ENCODE measurements around the gene SLC35G1.
A peak's percentile ranks its signal among the peaks of the same experiment; 100 is the strongest.

SLC35G1 gene

GRCh38 chr10:93865794-93866425 lies 27.9 kb upstream of the SLC35G1 start:
- no peaks in the 10 kb centered on the region for H3K9me3 ChIP-seq (replicated peaks; ENCODE audit: low read length)
- H3K4me3 ChIP-seq (ENCODE audit: low read length) = no peak overlapping the region
- no peak overlapping the region for H3K4me2 ChIP-seq (ENCODE audit: low read length)
- H3K36me3 ChIP-seq (ENCODE audit: insufficient read depth, low read length) = no peaks in the 10 kb centered on the region
- no peak overlapping the region for H3K9ac ChIP-seq (ENCODE audit: low read depth, low read length)
- no peaks in the 10 kb centered on the region for H3K4me1 ChIP-seq (ENCODE audit: control insufficient read depth, insufficient read depth, low read length)
- peaks cover 65% of the 10 kb centered on the region for H3K27me3 ChIP-seq (ENCODE audit: control insufficient read depth, insufficient read depth, low read length)

GRCh38 chr10:93867525-93867924 lies 26.3 kb upstream of the SLC35G1 start:
- no peak overlapping the region for H3K9ac ChIP-seq (ENCODE audit: low read depth, low read length)
- no peak overlapping the region for H3K4me3 ChIP-seq (ENCODE audit: low read length)
- H3K4me2 ChIP-seq (ENCODE audit: low read length) = no peak overlapping the region
- H3K36me3 ChIP-seq (ENCODE audit: insufficient read depth, low read length) = no peaks in the 10 kb centered on the region
- H3K9me3 ChIP-seq (replicated peaks; ENCODE audit: low read length) = no peaks in the 10 kb centered on the region
- H3K27me3 ChIP-seq (ENCODE audit: control insufficient read depth, insufficient read depth, low read length) = peaks cover 65% of the 10 kb centered on the region
- no peaks in the 10 kb centered on the region for H3K4me1 ChIP-seq (ENCODE audit: control insufficient read depth, insufficient read depth, low read length)

GRCh38 chr10:93871671-93872204 lies 22.0 kb upstream of the SLC35G1 start:
- H3K4me2 ChIP-seq (ENCODE audit: low read length) = no peak overlapping the region
- H3K4me1 ChIP-seq (ENCODE audit: control insufficient read depth, insufficient read depth, low read length) = peaks cover 12% of the 10 kb centered on the region
- no peaks in the 10 kb centered on the region for H3K9me3 ChIP-seq (replicated peaks; ENCODE audit: low read length)
- H3K36me3 ChIP-seq (ENCODE audit: insufficient read depth, low read length) = no peaks in the 10 kb centered on the region
- H3K9ac ChIP-seq (ENCODE audit: low read depth, low read length) = no peak overlapping the region
- H3K4me3 ChIP-seq (ENCODE audit: low read length) = no peak overlapping the region
- H3K27me3 ChIP-seq (ENCODE audit: control insufficient read depth, insufficient read depth, low read length) = peaks cover 34% of the 10 kb centered on the region

GRCh38 chr10:93872375-93873158 lies 21.2 kb upstream of the SLC35G1 start:
- no peaks in the 10 kb centered on the region for H3K9me3 ChIP-seq (replicated peaks; ENCODE audit: low read length)
- no peak overlapping the region for H3K4me2 ChIP-seq (ENCODE audit: low read length)
- H3K27me3 ChIP-seq (ENCODE audit: control insufficient read depth, insufficient read depth, low read length) = peaks cover 27% of the 10 kb centered on the region
- peaks cover 12% of the 10 kb centered on the region for H3K4me1 ChIP-seq (ENCODE audit: control insufficient read depth, insufficient read depth, low read length)
- H3K9ac ChIP-seq (ENCODE audit: low read depth, low read length) = no peak overlapping the region
- no peak overlapping the region for H3K4me3 ChIP-seq (ENCODE audit: low read length)
- H3K36me3 ChIP-seq (ENCODE audit: insufficient read depth, low read length) = no peaks in the 10 kb centered on the region

GRCh38 chr10:93873420-93874115 lies 20.2 kb upstream of the SLC35G1 start:
- H3K4me2 ChIP-seq (ENCODE audit: low read length) = no peak overlapping the region
- H3K9me3 ChIP-seq (replicated peaks; ENCODE audit: low read length) = no peaks in the 10 kb centered on the region
- H3K36me3 ChIP-seq (ENCODE audit: insufficient read depth, low read length) = no peaks in the 10 kb centered on the region
- peaks cover 17% of the 10 kb centered on the region for H3K27me3 ChIP-seq (ENCODE audit: control insufficient read depth, insufficient read depth, low read length)
- no peak overlapping the region for H3K9ac ChIP-seq (ENCODE audit: low read depth, low read length)
- H3K4me3 ChIP-seq (ENCODE audit: low read length) = no peak overlapping the region
- H3K4me1 ChIP-seq (ENCODE audit: control insufficient read depth, insufficient read depth, low read length) = peaks cover 12% of the 10 kb centered on the region

- H3K27me3 ChIP-seq (ENCODE audit: control insufficient read depth, insufficient read depth, low read length) = peaks cover 10% of the 10 kb centered on the region
- no peak overlapping the region for H3K9ac ChIP-seq (ENCODE audit: low read depth, low read length)
- H3K4me2 ChIP-seq (ENCODE audit: low read length) = no peak overlapping the region
- H3K4me3 ChIP-seq (ENCODE audit: low read length) = no peak overlapping the region
- no peaks in the 10 kb centered on the region for H3K9me3 ChIP-seq (replicated peaks; ENCODE audit: low read length)
- no peaks in the 10 kb centered on the region for H3K36me3 ChIP-seq (ENCODE audit: insufficient read depth, low read length)
- peaks cover 12% of the 10 kb centered on the region for H3K4me1 ChIP-seq (ENCODE audit: control insufficient read depth, insufficient read depth, low read length)
These were observed 19.3 kb upstream of the SLC35G1 start for GRCh38 chr10:93874309-93875031.

- Histone ChIP-seq H3K4me1 (ENCODE audit: control insufficient read depth, insufficient read depth, low read length) (peaks cover 12% of the 10 kb centered on the region), H3K36me3 (ENCODE audit: insufficient read depth, low read length) (no peaks in the 10 kb centered on the region), H3K9ac (ENCODE audit: low read depth, low read length) (no peak overlapping the region), H3K27me3 (ENCODE audit: control insufficient read depth, insufficient read depth, low read length) (peaks cover 6% of the 10 kb centered on the region), H3K4me2 (ENCODE audit: low read length) (no peak overlapping the region), H3K9me3 (replicated peaks; ENCODE audit: low read length) (no peaks in the 10 kb centered on the region), H3K4me3 (ENCODE audit: low read length) (no peak overlapping the region)
These were observed 18.8 kb upstream of the SLC35G1 start for GRCh38 chr10:93875032-93875358.

GRCh38 chr10:93876381-93876780 lies 17.4 kb upstream of the SLC35G1 start:
- no peak overlapping the region for H3K4me2 ChIP-seq (ENCODE audit: low read length)
- H3K27me3 ChIP-seq (ENCODE audit: control insufficient read depth, insufficient read depth, low read length) = peaks cover 8% of the 10 kb centered on the region
- H3K4me3 ChIP-seq (ENCODE audit: low read length) = no peak overlapping the region
- no peak overlapping the region for H3K9ac ChIP-seq (ENCODE audit: low read depth, low read length)
- H3K9me3 ChIP-seq (replicated peaks; ENCODE audit: low read length) = no peaks in the 10 kb centered on the region
- no peaks in the 10 kb centered on the region for H3K36me3 ChIP-seq (ENCODE audit: insufficient read depth, low read length)
- H3K4me1 ChIP-seq (ENCODE audit: control insufficient read depth, insufficient read depth, low read length) = peaks cover 12% of the 10 kb centered on the region

- Histone ChIP-seq H3K9me3 (replicated peaks; ENCODE audit: low read length) (no peaks in the 10 kb centered on the region), H3K4me1 (ENCODE audit: control insufficient read depth, insufficient read depth, low read length) (peaks cover 4% of the 10 kb centered on the region), H3K36me3 (ENCODE audit: insufficient read depth, low read length) (no peaks in the 10 kb centered on the region), H3K4me3 (ENCODE audit: low read length) (no peak overlapping the region), H3K27me3 (ENCODE audit: control insufficient read depth, insufficient read depth, low read length) (peaks cover 16% of the 10 kb centered on the region), H3K4me2 (ENCODE audit: low read length) (no peak overlapping the region), H3K9ac (ENCODE audit: low read depth, low read length) (no peak overlapping the region)
These were observed 14.5 kb upstream of the SLC35G1 start for GRCh38 chr10:93879273-93879672.

GRCh38 chr10:93894516-93895378 lies 969 bp downstream of the SLC35G1 start:
- H3K4me3 ChIP-seq (ENCODE audit: low read length) = peak overlapping the region; percentile 90
- H3K9ac ChIP-seq (ENCODE audit: low read depth, low read length) = peak overlapping the region; percentile 85
- H3K4me2 ChIP-seq (ENCODE audit: low read length) = peak overlapping the region; percentile 93
- peaks cover 6% of the 10 kb centered on the region for H3K36me3 ChIP-seq (ENCODE audit: insufficient read depth, low read length)
- H3K9me3 ChIP-seq (replicated peaks; ENCODE audit: low read length) = no peaks in the 10 kb centered on the region
- H3K4me1 ChIP-seq (ENCODE audit: control insufficient read depth, insufficient read depth, low read length) = peaks cover 12% of the 10 kb centered on the region
- no peaks in the 10 kb centered on the region for H3K27me3 ChIP-seq (ENCODE audit: control insufficient read depth, insufficient read depth, low read length)
